Bronchial epithelial cell (primary cell): Measurements from ENCODE around the gene EFEMP1. TPM values are rescaled to one million over a fixed set of nuclear protein-coding genes. Genes with fewer than 3 reads are reported as not detected.

Source experiments
- DNase-seq: peaks from one replicate; pipeline ENCODE4 v3.0.0-alpha.2; 2010; ENCODE audit warnings: low read depth
- FAIRE-seq: peaks from 2 replicates; lab custom pipeline; 2011; peaks lifted over from hg19 to GRCh38; lab: Jason Lieb, UNC
- H3K27me3 ChIP-seq: 2 replicates; pipeline ENCODE4 v1.5.1; 2011; ENCODE audit warnings: low read length; ENCODE audit not compliant: control insufficient read depth, insufficient read depth
- H3K36me3 ChIP-seq: 2 replicates; pipeline ENCODE4 v1.5.1; 2011; ENCODE audit warnings: low read length; ENCODE audit not compliant: control insufficient read depth, insufficient read depth
- H3K4me3 ChIP-seq: 2 replicates; pipeline ENCODE4 v1.5.1; 2011; ENCODE audit warnings: mild to moderate bottlenecking, low read depth, low read length, control low read depth
- CTCF ChIP-seq: IDR thresholded peaks from 2 replicates; pipeline ENCODE4 v1.5.1; 2011; ENCODE audit warnings: mild to moderate bottlenecking, moderate library complexity, low read length, control low read depth, inconsistent platforms; ENCODE audit not compliant: insufficient read depth, severe bottlenecking
- total RNA-seq: library from RNA; depleted of rRNA; stranded (reverse); fragments of >200 nt; gene quantifications from 2 replicates; pipeline ENCODE4 v1.2.1, GENCODE V29; 2014

EFEMP1 gene
- total RNA-seq, 1 donor from 2014 or later = 113 TPM

- Histone ChIP-seq H3K36me3 (peaks cover 8% of the 10 kb centered on the region), H3K27me3 (no peaks in the 10 kb centered on the region), H3K4me3 (no peak overlapping the region)
- no peak for TF ChIP-seq CTCF
- no peak for FAIRE-seq
- peak; percentile 92 for DNase-seq
Observed at GRCh38 chr2:55885127-55885943, 38.2 kb downstream of the EFEMP1 start.

DNA sequence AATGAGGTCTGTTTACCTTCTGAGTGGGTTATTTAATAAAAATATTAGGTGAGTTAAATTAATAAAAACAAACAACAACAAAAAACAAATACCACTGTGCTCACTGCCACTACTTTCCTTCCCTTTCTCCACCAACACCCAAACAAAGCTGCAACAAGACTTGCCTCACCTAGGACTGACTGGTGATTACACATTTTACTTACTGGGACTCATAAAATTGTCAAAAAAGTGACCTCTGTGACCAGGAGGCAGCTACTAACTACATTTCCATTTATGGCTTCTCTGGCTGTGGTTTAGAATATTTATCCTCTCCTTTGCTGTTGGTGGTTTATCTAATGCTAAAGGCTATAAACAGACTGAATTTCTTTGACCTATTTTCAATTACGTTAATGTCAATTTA lies 39.8 kb downstream of the EFEMP1 start:
- DNase-seq = no peak
- TF ChIP-seq CTCF = no peak
- no peak for FAIRE-seq
- H3K4me3 ChIP-seq = no peak overlapping the region
- no peaks in the 10 kb centered on the region for H3K27me3 ChIP-seq
- peaks cover 11% of the 10 kb centered on the region for H3K36me3 ChIP-seq

DNA sequence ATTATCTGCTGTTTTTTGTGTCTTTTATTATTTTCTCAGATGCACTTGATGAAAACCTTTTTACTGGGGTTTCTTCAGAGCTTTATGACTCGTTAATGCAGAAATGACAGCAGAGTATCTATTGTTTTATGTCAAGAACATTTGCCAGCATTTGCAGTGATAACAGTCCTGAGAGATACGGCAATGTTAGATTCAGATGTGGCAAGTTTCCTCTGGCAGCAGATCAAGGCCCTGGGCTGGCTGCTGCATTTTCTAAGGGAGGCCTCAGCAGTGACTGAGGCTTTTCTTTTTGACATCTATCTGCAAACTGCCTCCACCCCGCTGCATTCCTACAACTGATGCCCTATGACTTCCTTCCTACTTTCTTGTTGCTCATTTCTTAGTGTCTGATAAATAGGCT lies 40.2 kb downstream of the EFEMP1 start:
- no peak for DNase-seq

GRCh38 chr2:55882954-55883353 lies 40.6 kb downstream of the EFEMP1 start:
- Histone ChIP-seq H3K36me3 (peaks cover 15% of the 10 kb centered on the region), H3K4me3 (no peak overlapping the region), H3K27me3 (no peaks in the 10 kb centered on the region)
- DNase-seq = no peak
- TF ChIP-seq CTCF = no peak
- FAIRE-seq = no peak

More for the DNA sequence above, 40.2 kb downstream of the EFEMP1 start:
- Histone ChIP-seq H3K27me3 (no peaks in the 10 kb centered on the region), H3K4me3 (no peak overlapping the region), H3K36me3 (peaks cover 12% of the 10 kb centered on the region)
- no peak for TF ChIP-seq CTCF
- no peak for FAIRE-seq

GRCh38 chr2:55880416-55881143 lies 43.0 kb downstream of the EFEMP1 start:
- FAIRE-seq (no peak), DNase-seq (no peak)
- H3K36me3 ChIP-seq = peaks cover 17% of the 10 kb centered on the region
- no peak overlapping the region for H3K4me3 ChIP-seq
- TF ChIP-seq CTCF = no peak
- no peaks in the 10 kb centered on the region for H3K27me3 ChIP-seq
